MCF 10A (cell line): ENCODE measurements around the gene RAD51B. TPM values are rescaled to one million over a fixed set of nuclear protein-coding genes. Genes with fewer than 3 reads are reported as not detected.

Source experiments
- BruUV-seq: library from RNA; stranded (reverse); fragments of 400-500 nt; replicated peaks from 2 replicates; lab custom pipeline; 2021; lab: Mats Ljungman, UMichigan
- CTCF ChIA-PET: fragments of 300-600 bp; sonication (Branson Sonifier 250); formaldehyde crosslinking; extraction: SDS; loops from one replicate; lab custom pipeline; 2021; ENCODE audit warnings: antibody characterized with exemption, inconsistent platforms; lab: Yijun Ruan, JAX
- POLR2A ChIA-PET: fragments of 300-600, 350-650 bp; sonication (Branson Sonifier 250); formaldehyde crosslinking; extraction: SDS; loops from one replicate; lab custom pipeline; 2020; ENCODE audit warnings: antibody characterized with exemption, inconsistent platforms; lab: Yijun Ruan, JAX
- DNase-seq: peaks from one replicate; pipeline ENCODE4 v3.0.0-alpha.2; 2018; ENCODE audit not compliant: unreplicated experiment
- H3K27ac Mint-ChIP-seq: one replicate; pipeline ENCODE4 v1.8.0; 2022; ENCODE audit warnings: mild to moderate bottlenecking, low read depth, mixed read lengths; ENCODE audit not compliant: unreplicated experiment
- H3K27me3 Mint-ChIP-seq: one replicate; pipeline ENCODE4 v1.8.0; 2022; ENCODE audit warnings: mixed read lengths; ENCODE audit not compliant: insufficient read depth, unreplicated experiment
- H3K36me3 Mint-ChIP-seq: one replicate; pipeline ENCODE4 v1.8.0; 2022; ENCODE audit warnings: mild to moderate bottlenecking, moderate library complexity, mixed read lengths; ENCODE audit not compliant: insufficient read depth, unreplicated experiment
- H3K4me1 Mint-ChIP-seq: one replicate; pipeline ENCODE4 v1.8.0; 2022; ENCODE audit warnings: mixed read lengths; ENCODE audit not compliant: insufficient read depth, unreplicated experiment
- H3K4me3 Mint-ChIP-seq: one replicate; pipeline ENCODE4 v1.8.0; 2022; ENCODE audit warnings: mild to moderate bottlenecking, moderate library complexity, mixed read lengths; ENCODE audit not compliant: unreplicated experiment
- H3K9me3 Mint-ChIP-seq: one replicate; pipeline ENCODE4 v1.8.0; 2022; ENCODE audit warnings: mixed read lengths; ENCODE audit not compliant: unreplicated experiment
- CTCF ChIP-seq: fragments of 200-600 bp; IDR thresholded peaks from one replicate; pipeline ENCODE4 v1.8.0; 2022; ENCODE audit warnings: antibody characterized with exemption, mild to moderate bottlenecking; ENCODE audit not compliant: unreplicated experiment
- intact Hi-C: fragments of 100-400 bp; cut with micrococcal nuclease; formaldehyde crosslinking; loops from 2 replicates; pipeline ENCODE4 v1.14.1; 2022
- total RNA-seq: library from RNA; stranded (reverse); gene quantifications from 2 replicates; pipeline ENCODE4 v1.2.3, GENCODE V29; 2022

RAD51B gene
- total RNA-seq, 1 experiment from 2014 or later: 14.6 TPM

- no TSS peak for BruUV-seq
- POLR2A ChIA-PET: no interaction called here
These were observed 894.2 kb downstream of the RAD51B start for GRCh38 chr14:68713782-68714181.

DNA sequence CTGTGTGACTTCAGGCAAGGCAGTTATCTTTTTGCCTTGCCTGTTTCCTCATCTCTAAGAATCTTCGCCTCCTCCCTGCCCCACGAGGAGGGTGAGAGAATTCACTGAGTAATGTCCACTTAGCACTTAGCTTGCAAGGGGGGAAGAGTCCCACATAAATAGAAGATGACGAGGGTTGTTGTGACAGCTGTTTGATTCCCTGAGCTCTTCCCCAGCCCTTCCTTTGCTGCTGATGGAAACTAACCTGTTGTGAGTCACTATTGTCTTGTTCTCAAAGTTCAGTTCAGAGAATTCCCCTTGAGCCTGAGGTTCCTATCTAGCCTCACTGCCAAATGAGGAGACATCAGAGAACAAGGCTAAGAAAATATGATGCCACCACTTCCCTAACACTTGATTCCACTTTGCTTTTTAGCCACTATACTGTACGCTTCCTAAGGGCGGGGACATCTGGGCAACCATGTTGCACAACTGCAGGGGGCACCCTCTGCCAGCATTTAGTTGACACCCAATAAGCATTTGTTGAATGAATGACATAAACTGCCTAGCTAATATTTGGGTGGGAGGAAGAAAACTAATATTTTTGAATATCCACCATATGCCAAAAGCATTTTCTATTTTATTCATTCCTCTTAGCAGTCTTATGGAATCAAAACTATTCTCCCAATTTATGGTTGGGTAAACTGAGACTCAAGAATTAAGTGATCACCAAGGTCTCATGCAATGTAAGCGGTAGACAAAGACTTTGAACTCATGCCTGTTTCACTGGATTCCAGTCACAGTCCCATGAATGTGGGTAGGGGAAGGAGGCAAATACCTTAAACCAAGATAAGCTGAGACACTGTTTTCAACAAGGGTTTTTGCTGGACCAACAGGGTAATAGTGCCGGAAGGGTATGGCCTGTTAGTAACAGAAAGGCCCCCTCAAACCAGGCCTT lies 895.7 kb downstream of the RAD51B start:
- ChIA-PET POLR2A (interaction anchor here (0.7 to 1.8 kb wide), 4 partner anchors 20 to 74 kb away, joined by 3 to 6 read pairs (median 4); no protein-coding TSS in a partner anchor), CTCF (interaction anchor here (0.6 to 0.9 kb wide), 3 partner anchors 95 to 414 kb away, joined by 3 to 4 read pairs (median 3); no protein-coding TSS in a partner anchor)
- TF ChIP-seq CTCF: no peak
- peaks cover 11% of the 10 kb centered on the region for H3K9me3 Mint-ChIP-seq
- intact Hi-C loops: no loop called here
- peaks cover 5% of the 10 kb centered on the region for H3K36me3 Mint-ChIP-seq
- H3K4me3 Mint-ChIP-seq: no peak overlapping the region
- no TSS peak for BruUV-seq
- H3K4me1 Mint-ChIP-seq: peaks cover 15% of the 10 kb centered on the region
- no peaks in the 10 kb centered on the region for H3K27me3 Mint-ChIP-seq
- peak; percentile 64 for DNase-seq
- H3K27ac Mint-ChIP-seq: peak overlapping the region; percentile 34

More at GRCh38 chr14:68713782-68714181, 894.2 kb downstream of the RAD51B start:
- TF ChIP-seq CTCF: no peak
- intact Hi-C loops: no loop called here
- Mint-ChIP-seq H3K4me1 (peaks cover 7% of the 10 kb centered on the region), H3K27ac (no peak overlapping the region), H3K36me3 (peaks cover 5% of the 10 kb centered on the region), H3K27me3 (no peaks in the 10 kb centered on the region), H3K9me3 (no peaks in the 10 kb centered on the region), H3K4me3 (no peak overlapping the region)
- CTCF ChIA-PET: interaction anchor here (0.6 to 1.1 kb wide), 2 partner anchors 15 to 466 kb away, joined by 3 read pairs; no protein-coding TSS in a partner anchor
- DNase-seq: no peak

GRCh38 chr14:68716698-68717097 lies 897.1 kb downstream of the RAD51B start:
- intact Hi-C loops: no loop called here
- H3K27ac Mint-ChIP-seq: no peak overlapping the region
- no peak overlapping the region for H3K4me3 Mint-ChIP-seq
- H3K4me1 Mint-ChIP-seq: peaks cover 15% of the 10 kb centered on the region
- H3K9me3 Mint-ChIP-seq: peaks cover 11% of the 10 kb centered on the region
- no TSS peak for BruUV-seq
- no peak for DNase-seq
- H3K27me3 Mint-ChIP-seq: no peaks in the 10 kb centered on the region
- POLR2A ChIA-PET: interaction anchor here (1.8 kb wide), 1 partner anchor 22 kb away, joined by 4 read pairs; no protein-coding TSS in a partner anchor
- peaks cover 5% of the 10 kb centered on the region for H3K36me3 Mint-ChIP-seq
- CTCF ChIA-PET: interaction anchor here (0.6 kb wide), 1 partner anchor 1267 kb away, joined by 6 read pairs; no protein-coding TSS in a partner anchor
- no peak for TF ChIP-seq CTCF
